ENCODE results near the gene PRPF8. TPM values are rescaled to one million over a fixed set of nuclear protein-coding genes. Genes with fewer than 3 reads are reported as not detected.

Gene PRPF8
- total and polyA plus RNA-seq, 2 of the 13 experiments (the other 11 are each of a cell fraction or from before 2014, with no cell fraction given) = 112 to 179 TPM

DNA sequence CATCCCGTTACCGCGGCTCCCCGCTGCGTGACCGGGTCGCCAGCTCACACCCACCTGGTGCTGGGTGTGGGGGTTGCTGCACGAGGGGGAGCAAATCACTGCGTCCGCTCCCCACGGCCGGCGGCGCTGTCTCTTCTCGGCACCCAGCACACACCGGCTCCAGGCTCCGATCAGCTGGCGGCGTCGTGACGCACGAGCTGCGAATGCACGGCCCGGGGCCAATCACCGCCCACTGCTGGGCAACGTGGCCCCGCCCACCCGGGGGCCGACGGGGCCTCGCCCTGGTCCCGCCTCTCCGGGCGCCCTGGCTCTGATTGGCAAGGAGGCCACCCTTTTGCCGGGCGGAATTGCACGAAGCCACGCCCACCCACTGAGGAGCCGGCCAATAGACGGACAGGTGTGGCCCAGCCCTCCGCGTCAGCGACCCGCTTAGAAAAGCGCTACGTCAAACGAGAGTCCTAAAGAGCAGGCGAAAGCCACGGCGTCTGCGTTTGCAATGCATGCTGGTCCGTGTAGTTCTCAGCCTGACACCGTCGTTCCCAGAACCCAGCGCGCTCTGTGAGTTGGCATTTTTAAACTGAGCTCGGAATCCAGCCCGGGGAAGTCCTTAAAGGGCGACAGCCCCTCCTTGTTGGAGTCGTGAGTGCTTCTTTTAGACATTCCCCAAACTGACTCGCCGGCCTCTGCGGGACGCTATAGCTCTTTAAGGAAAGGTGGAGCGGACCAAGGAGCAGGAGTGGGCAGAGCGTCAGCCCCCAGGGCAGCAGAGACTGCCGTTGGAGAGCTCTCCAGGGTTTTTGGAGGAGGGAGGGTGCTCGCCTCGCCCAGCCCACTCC lies 31.6 kb upstream of the PRPF8 start (continued):
- TF ChIP-seq, protein P1, sequence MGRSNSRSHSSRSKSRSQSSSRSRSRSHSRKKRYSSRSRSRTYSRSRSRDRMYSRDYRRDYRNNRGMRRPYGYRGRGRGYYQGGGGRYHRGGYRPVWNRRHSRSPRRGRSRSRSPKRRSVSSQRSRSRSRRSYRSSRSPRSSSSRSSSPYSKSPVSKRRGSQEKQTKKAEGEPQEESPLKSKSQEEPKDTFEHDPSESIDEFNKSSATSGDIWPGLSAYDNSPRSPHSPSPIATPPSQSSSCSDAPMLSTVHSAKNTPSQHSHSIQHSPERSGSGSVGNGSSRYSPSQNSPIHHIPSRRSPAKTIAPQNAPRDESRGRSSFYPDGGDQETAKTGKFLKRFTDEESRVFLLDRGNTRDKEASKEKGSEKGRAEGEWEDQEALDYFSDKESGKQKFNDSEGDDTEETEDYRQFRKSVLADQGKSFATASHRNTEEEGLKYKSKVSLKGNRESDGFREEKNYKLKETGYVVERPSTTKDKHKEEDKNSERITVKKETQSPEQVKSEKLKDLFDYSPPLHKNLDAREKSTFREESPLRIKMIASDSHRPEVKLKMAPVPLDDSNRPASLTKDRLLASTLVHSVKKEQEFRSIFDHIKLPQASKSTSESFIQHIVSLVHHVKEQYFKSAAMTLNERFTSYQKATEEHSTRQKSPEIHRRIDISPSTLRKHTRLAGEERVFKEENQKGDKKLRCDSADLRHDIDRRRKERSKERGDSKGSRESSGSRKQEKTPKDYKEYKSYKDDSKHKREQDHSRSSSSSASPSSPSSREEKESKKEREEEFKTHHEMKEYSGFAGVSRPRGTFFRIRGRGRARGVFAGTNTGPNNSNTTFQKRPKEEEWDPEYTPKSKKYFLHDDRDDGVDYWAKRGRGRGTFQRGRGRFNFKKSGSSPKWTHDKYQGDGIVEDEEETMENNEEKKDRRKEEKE (IDR thresholded peaks at IDR 0.05) = no peak
- TF ChIP-seq CSRNP1 (CRISPR knock-in tag; IDR thresholded peaks at IDR 0.05) = no peak
- no peak; the same call in 1 of the 2 replicates for TF ChIP-seq ZNF563 (CRISPR knock-in tag; IDR thresholded peaks at IDR 0.05)
- TF ChIP-seq MBNL3 (CRISPR knock-in tag; conservative IDR thresholded peaks at IDR 0.05) = no peak
- no peak for TF ChIP-seq NPAS2 (CRISPR knock-in tag; IDR thresholded peaks at IDR 0.05; ENCODE audit: borderline replicate concordance)
- TF ChIP-seq, protein P2, sequence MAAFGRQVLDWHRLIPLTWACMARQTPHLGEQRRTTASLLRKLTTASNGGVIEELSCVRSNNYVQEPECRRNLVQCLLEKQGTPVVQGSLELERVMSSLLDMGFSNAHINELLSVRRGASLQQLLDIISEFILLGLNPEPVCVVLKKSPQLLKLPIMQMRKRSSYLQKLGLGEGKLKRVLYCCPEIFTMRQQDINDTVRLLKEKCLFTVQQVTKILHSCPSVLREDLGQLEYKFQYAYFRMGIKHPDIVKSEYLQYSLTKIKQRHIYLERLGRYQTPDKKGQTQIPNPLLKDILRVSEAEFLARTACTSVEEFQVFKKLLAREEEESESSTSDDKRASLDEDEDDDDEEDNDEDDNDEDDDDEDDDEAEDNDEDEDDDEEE (CRISPR knock-in tag; IDR thresholded peaks at IDR 0.05) = no peak
- peak; percentile 79 for TF ChIP-seq CBX1 (IDR thresholded peaks at IDR 0.05; ENCODE audit: low read depth)
- no peak for TF ChIP-seq ZNF597 (CRISPR knock-in tag; IDR thresholded peaks at IDR 0.05)
- 0 out of 2 replicates have a peak, but pooled peaks have one; percentile 15 for TF ChIP-seq ETV6 (CRISPR knock-in tag; conservative IDR thresholded peaks at IDR 0.05)
- TF ChIP-seq SYNCRIP (IDR thresholded peaks at IDR 0.05; ENCODE audit: insufficient read depth, low read depth, low read length) = no peak
- peak; percentile 83 for TF ChIP-seq AGO2 (optimal IDR thresholded peaks at IDR 0.05; ENCODE audit: low read depth, low read length)
- no peak for TF ChIP-seq ZXDC (CRISPR knock-in tag; IDR thresholded peaks at IDR 0.05)
